Activated B cell treated with CpG ODN at 0.5 μM for 24 hours (primary cell): Measurements from ENCODE around the gene GALM. TPM values are rescaled to one million over a fixed set of nuclear protein-coding genes. Genes with fewer than 3 reads are reported as not detected.

ENCODE experiments used
- ATAC-seq: fragments of 200-7000 bp; cut with Tn5 transposase; one replicate; pipeline ENCODE4 v1.10.0; 2021; ENCODE audit warnings: low read depth, mild to moderate bottlenecking, moderate library complexity
- CTCF ChIA-PET: fragments of 350-600 bp; sonication (Branson Sonifier 250); formaldehyde crosslinking; loops from one replicate; lab custom pipeline; 2021; ENCODE audit warnings: antibody characterized with exemption; lab: Charles Lee
- POLR2A ChIA-PET: fragments of 350-600 bp; sonication (Branson Sonifier 250); formaldehyde crosslinking; loops from one replicate; lab custom pipeline; 2021; ENCODE audit warnings: antibody characterized with exemption; lab: Charles Lee
- DNase-seq: peaks from one replicate; pipeline ENCODE4 v3.0.0; 2022
- H3K27ac Mint-ChIP-seq: one replicate; pipeline ENCODE4 v1.8.0; 2020; ENCODE audit warnings: mixed read lengths
- H3K27me3 Mint-ChIP-seq: one replicate; pipeline ENCODE4 v1.8.0; 2021; ENCODE audit warnings: mixed read lengths
- H3K36me3 Mint-ChIP-seq: one replicate; pipeline ENCODE4 v1.8.0; 2021; ENCODE audit warnings: low read depth, mixed read lengths
- H3K4me1 Mint-ChIP-seq: one replicate; pipeline ENCODE4 v1.8.0; 2021; ENCODE audit warnings: mixed read lengths
- H3K4me3 Mint-ChIP-seq: one replicate; pipeline ENCODE4 v1.8.0; 2020; ENCODE audit warnings: mild to moderate bottlenecking, mixed read lengths
- H3K9me3 Mint-ChIP-seq: one replicate; pipeline ENCODE4 v1.8.0; 2020; ENCODE audit warnings: mixed read lengths
- CTCF ChIP-seq: fragments of 200-600 bp; IDR thresholded peaks from one replicate; pipeline ENCODE4 v1.8.0; 2022; ENCODE audit warnings: antibody characterized with exemption, mild to moderate bottlenecking
- intact Hi-C: fragments of 100-400 bp; cut with micrococcal nuclease; formaldehyde crosslinking; loops from one replicate; pipeline ENCODE4 v1.15.1; 2024
- total RNA-seq: library from RNA; stranded (reverse); gene quantifications from 2 replicates; pipeline ENCODE4 v1.2.3, GENCODE V29; 2022

The GALM gene
- total RNA-seq, 1 donor from 2014 or later, result 5.4 TPM

GRCh38 chr2:38658613-38659012 lies 7.3 kb upstream of the GALM start:
- H3K4me3 Mint-ChIP-seq, result no peak overlapping the region
- ATAC-seq (no peak), DNase-seq (no peak)
- POLR2A ChIA-PET, result no interaction called here
- H3K36me3 Mint-ChIP-seq, result no peaks in the 10 kb centered on the region
- peaks cover 8% of the 10 kb centered on the region for H3K27me3 Mint-ChIP-seq
- peaks cover 3% of the 10 kb centered on the region for H3K4me1 Mint-ChIP-seq
- TF ChIP-seq CTCF, result no peak
- intact Hi-C loops, result no loop called here
- no peaks in the 10 kb centered on the region for H3K9me3 Mint-ChIP-seq
- H3K27ac Mint-ChIP-seq, result no peak overlapping the region
- CTCF ChIA-PET, result no interaction called here

- no peaks in the 10 kb centered on the region for H3K36me3 Mint-ChIP-seq
- POLR2A ChIA-PET, result no interaction called here
- intact Hi-C loops, result no loop called here
- DNase-seq, result no peak
- CTCF ChIA-PET, result no interaction called here
- H3K9me3 Mint-ChIP-seq, result no peaks in the 10 kb centered on the region
- peaks cover 8% of the 10 kb centered on the region for H3K27me3 Mint-ChIP-seq
- TF ChIP-seq CTCF, result no peak
- H3K27ac Mint-ChIP-seq, result no peak overlapping the region
- no peaks in the 10 kb centered on the region for H3K4me1 Mint-ChIP-seq
- H3K4me3 Mint-ChIP-seq, result no peak overlapping the region
- ATAC-seq, result no peak
Measured at GRCh38 chr2:38659115-38659514, 6.8 kb upstream of the GALM start.

- Mint-ChIP-seq H3K4me1 (no peaks in the 10 kb centered on the region), H3K9me3 (no peaks in the 10 kb centered on the region), H3K4me3 (no peak overlapping the region), H3K36me3 (no peaks in the 10 kb centered on the region), H3K27me3 (peaks cover 8% of the 10 kb centered on the region), H3K27ac (no peak overlapping the region)
- DNase-seq (no peak), ATAC-seq (no peak)
- ChIA-PET CTCF (no interaction called here), POLR2A (no interaction called here)
- no peak for TF ChIP-seq CTCF
- intact Hi-C loops, result loop anchor here (10.0 kb wide), 1 partner anchor 285 kb away; the partner anchor contains the start of gene ATL2
Measured at GRCh38 chr2:38660282-38660681, 5.6 kb upstream of the GALM start.

GRCh38 chr2:38661306-38661705 lies 4.6 kb upstream of the GALM start:
- no peak for DNase-seq
- H3K9me3 Mint-ChIP-seq, result no peaks in the 10 kb centered on the region
- ChIA-PET CTCF (no interaction called here), POLR2A (no interaction called here)
- peaks cover 4% of the 10 kb centered on the region for H3K27me3 Mint-ChIP-seq
- H3K4me1 Mint-ChIP-seq, result peaks cover 8% of the 10 kb centered on the region
- no peaks in the 10 kb centered on the region for H3K36me3 Mint-ChIP-seq
- ATAC-seq, result no peak
- intact Hi-C loops, result loop anchor here (10.0 kb wide), 1 partner anchor 287 kb away; the partner anchor contains the start of gene ATL2
- H3K27ac Mint-ChIP-seq, result no peak overlapping the region
- TF ChIP-seq CTCF, result no peak
- H3K4me3 Mint-ChIP-seq, result no peak overlapping the region

- H3K4me3 Mint-ChIP-seq, result peak overlapping the region; percentile 80
- no peak for TF ChIP-seq CTCF
- ChIA-PET POLR2A (interaction anchor here (1.3 to 3.3 kb wide), 4 partner anchors 7 to 84 kb away, joined by 3 to 31 read pairs (median 4); partner anchors contain the start of gene SRSF7), CTCF (interaction anchor here (1.0 to 1.1 kb wide), 2 partner anchors 63 to 85 kb away, joined by 3 to 4 read pairs; partner anchors contain the start of gene HNRNPLL)
- H3K36me3 Mint-ChIP-seq, result peaks cover 2% of the 10 kb centered on the region
- peaks cover 26% of the 10 kb centered on the region for H3K4me1 Mint-ChIP-seq
- no peak for DNase-seq
- no peaks in the 10 kb centered on the region for H3K27me3 Mint-ChIP-seq
- intact Hi-C loops, result loop anchor here (5.0 to 10.0 kb wide), 3 partner anchors 56 to 292 kb away; partner anchors contain the start of gene ATL2
- peak; percentile 43 for ATAC-seq
- H3K27ac Mint-ChIP-seq, result peak overlapping the region; percentile 59
- H3K9me3 Mint-ChIP-seq, result no peaks in the 10 kb centered on the region
Measured at GRCh38 chr2:38666556-38666910, 619 bp downstream of the GALM start.
